ENCODE results near the gene MOCS2.

DNA sequence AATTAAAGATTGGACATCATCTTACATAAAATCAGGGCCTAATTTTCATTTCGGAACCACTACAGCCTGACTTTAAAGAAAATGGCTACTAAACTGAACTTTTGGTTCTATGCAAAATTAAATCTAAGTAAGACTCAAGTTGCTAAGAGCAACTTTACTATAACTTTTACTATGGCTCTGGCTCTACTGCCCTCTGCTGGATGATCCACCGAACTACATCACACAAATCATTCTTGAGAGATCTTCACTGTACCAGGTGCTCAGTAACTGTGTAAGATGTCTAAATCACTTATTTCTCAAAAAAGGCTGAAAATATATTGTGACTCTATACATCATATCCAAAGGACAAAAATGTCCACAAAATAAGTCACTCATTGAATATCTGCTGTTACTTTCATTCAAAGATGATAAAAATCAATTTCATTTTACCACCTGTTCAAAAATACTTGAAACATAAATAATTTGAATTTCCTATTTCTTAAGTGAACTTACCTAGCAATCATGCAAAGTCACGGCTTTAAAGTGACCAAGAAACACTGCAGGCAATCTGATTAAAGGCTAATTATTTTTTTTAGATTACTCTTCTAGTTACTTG, 13.5 kb downstream of the MOCS2 start:
- TF ChIP-seq, protein P1, sequence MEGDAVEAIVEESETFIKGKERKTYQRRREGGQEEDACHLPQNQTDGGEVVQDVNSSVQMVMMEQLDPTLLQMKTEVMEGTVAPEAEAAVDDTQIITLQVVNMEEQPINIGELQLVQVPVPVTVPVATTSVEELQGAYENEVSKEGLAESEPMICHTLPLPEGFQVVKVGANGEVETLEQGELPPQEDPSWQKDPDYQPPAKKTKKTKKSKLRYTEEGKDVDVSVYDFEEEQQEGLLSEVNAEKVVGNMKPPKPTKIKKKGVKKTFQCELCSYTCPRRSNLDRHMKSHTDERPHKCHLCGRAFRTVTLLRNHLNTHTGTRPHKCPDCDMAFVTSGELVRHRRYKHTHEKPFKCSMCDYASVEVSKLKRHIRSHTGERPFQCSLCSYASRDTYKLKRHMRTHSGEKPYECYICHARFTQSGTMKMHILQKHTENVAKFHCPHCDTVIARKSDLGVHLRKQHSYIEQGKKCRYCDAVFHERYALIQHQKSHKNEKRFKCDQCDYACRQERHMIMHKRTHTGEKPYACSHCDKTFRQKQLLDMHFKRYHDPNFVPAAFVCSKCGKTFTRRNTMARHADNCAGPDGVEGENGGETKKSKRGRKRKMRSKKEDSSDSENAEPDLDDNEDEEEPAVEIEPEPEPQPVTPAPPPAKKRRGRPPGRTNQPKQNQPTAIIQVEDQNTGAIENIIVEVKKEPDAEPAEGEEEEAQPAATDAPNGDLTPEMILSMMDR (IDR thresholded peaks at IDR 0.05; ENCODE audit: poor library complexity), result peak; percentile 85
- no peak for TF ChIP-seq EZH2 (IDR thresholded peaks at IDR 0.05; ENCODE audit: borderline replicate concordance)

Data from hepatocyte (in vitro differentiated cells).